ENCODE measurements around the gene MAG. TPM values are rescaled to one million over a fixed set of nuclear protein-coding genes. Genes with fewer than 3 reads are reported as not detected.
A peak's percentile ranks its signal among the peaks of the same experiment; 100 is the strongest.

Gene MAG
- total RNA-seq, 1 donor from 2014 or later = not detected

DNA sequence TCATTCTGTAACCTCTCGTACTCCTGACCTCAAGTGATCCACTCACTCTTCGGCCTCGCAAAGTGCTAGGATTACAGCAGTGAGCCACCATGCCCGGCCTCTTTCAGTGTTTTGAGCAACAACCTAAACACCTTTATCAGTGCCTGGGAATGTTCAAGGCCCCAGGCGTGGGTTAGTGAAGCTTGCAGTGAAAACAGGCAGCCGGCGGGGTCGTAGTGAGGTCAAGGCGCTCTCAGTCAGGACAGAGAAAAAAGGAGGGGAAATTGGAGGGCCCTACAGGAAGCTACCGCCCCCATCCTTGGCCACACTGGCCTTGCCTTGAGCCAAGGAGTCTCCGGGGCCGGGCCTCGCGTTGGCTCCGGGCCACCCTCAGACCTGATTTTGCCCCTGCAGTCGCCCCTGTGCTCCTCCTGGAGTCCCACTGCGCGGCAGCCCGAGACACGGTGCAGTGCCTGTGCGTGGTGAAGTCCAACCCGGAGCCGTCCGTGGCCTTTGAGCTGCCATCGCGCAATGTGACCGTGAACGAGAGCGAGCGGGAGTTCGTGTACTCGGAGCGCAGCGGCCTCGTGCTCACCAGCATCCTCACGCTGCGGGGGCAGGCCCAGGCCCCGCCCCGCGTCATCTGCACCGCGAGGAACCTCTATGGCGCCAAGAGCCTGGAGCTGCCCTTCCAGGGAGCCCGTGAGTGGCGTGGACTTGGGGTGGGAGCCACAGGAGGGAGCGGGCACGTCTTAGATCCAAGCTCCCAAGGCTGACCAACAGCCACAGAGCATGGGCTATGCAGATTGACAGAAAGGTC lies 17.7 kb downstream of the MAG start:
- H3K4me3 ChIP-seq = no peak overlapping the region

GRCh38 chr19:35310331-35310730 lies 18.4 kb downstream of the MAG start:
- no peak overlapping the region for H3K27ac ChIP-seq
- no peaks in the 10 kb centered on the region for H3K9me3 ChIP-seq
- DNase-seq (no peak), ATAC-seq (no peak)
- intact Hi-C loops (cut with DNase I) = no loop called here
- H3K27me3 ChIP-seq (ENCODE audit: low read depth) = peaks cover under 1% of the 10 kb centered on the region
- no peaks in the 10 kb centered on the region for H3K36me3 ChIP-seq
- H3K4me1 ChIP-seq = no peaks in the 10 kb centered on the region
- TF ChIP-seq, protein P1, sequence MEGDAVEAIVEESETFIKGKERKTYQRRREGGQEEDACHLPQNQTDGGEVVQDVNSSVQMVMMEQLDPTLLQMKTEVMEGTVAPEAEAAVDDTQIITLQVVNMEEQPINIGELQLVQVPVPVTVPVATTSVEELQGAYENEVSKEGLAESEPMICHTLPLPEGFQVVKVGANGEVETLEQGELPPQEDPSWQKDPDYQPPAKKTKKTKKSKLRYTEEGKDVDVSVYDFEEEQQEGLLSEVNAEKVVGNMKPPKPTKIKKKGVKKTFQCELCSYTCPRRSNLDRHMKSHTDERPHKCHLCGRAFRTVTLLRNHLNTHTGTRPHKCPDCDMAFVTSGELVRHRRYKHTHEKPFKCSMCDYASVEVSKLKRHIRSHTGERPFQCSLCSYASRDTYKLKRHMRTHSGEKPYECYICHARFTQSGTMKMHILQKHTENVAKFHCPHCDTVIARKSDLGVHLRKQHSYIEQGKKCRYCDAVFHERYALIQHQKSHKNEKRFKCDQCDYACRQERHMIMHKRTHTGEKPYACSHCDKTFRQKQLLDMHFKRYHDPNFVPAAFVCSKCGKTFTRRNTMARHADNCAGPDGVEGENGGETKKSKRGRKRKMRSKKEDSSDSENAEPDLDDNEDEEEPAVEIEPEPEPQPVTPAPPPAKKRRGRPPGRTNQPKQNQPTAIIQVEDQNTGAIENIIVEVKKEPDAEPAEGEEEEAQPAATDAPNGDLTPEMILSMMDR (IDR thresholded peaks at IDR 0.05) = no peak
- H3K4me3 ChIP-seq = no peak overlapping the region

More for the DNA sequence above, 17.7 kb downstream of the MAG start:
- Histone ChIP-seq H3K4me1 (no peaks in the 10 kb centered on the region), H3K36me3 (no peaks in the 10 kb centered on the region), H3K9me3 (no peaks in the 10 kb centered on the region), H3K27me3 (ENCODE audit: low read depth) (peaks cover 5% of the 10 kb centered on the region), H3K27ac (no peak overlapping the region)
- ATAC-seq (peak; percentile 40 to 84), DNase-seq (no peak)
- TF ChIP-seq, protein P1 (IDR thresholded peaks at IDR 0.05) = no peak
- intact Hi-C loops (cut with DNase I) = no loop called here

- Histone ChIP-seq H3K27me3 (ENCODE audit: low read depth) (no peaks in the 10 kb centered on the region), H3K4me1 (no peaks in the 10 kb centered on the region), H3K27ac (no peak overlapping the region), H3K36me3 (no peaks in the 10 kb centered on the region), H3K4me3 (no peak overlapping the region), H3K9me3 (no peaks in the 10 kb centered on the region)
- DNase-seq = no peak
- no peak for ATAC-seq
- intact Hi-C loops (cut with DNase I) = no loop called here
- TF ChIP-seq, protein P1 (IDR thresholded peaks at IDR 0.05) = no peak
These were observed 19.0 kb downstream of the MAG start for GRCh38 chr19:35310811-35311465.

DNA sequence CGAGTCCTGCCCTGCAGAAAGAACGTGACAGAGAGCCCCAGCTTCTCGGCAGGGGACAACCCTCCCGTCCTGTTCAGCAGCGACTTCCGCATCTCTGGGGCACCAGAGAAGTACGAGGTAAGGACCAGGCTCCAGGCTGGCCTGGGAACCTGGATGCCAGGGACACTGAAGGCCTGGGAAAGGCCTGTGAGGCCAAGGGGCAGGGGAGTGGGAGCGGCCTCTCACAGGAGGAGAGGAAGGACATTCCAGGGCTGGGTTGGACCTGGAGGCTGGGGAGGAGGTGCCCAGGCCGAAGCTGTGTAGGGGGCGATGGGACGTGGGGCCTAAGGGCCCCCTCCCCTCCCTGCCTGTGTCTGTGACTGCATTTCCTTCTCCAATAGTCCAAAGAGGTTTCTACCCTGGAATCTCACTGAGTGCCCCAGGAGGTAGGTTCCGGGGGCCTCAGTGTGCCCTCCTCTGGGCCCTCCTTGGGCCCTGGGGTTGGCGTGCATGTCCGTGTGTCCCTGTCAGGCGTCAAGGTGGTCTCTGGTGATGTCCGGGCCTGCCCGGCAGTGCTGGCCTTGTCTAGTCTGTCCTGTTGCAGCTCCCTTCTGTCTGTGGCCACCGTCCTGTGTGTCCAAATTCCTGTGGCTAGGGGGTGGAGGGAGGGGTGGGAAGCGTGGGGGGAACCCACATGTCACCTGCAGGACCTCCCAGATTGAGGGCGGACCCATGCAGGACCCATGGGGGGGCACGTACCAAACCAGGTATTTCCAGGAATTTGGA lies 20.1 kb downstream of the MAG start:
- ATAC-seq (peak; percentile 15 to 41), DNase-seq (no peak)
- Histone ChIP-seq H3K27ac (no peak overlapping the region), H3K36me3 (no peaks in the 10 kb centered on the region), H3K4me3 (no peak overlapping the region), H3K4me1 (peaks cover 2% of the 10 kb centered on the region), H3K9me3 (no peaks in the 10 kb centered on the region), H3K27me3 (ENCODE audit: low read depth) (no peaks in the 10 kb centered on the region)
- TF ChIP-seq, protein P1 (IDR thresholded peaks at IDR 0.05) = no peak
- intact Hi-C loops (cut with DNase I) = no loop called here

- H3K4me1 ChIP-seq = peaks cover 14% of the 10 kb centered on the region
- H3K36me3 ChIP-seq = no peaks in the 10 kb centered on the region
- no peaks in the 10 kb centered on the region for H3K27me3 ChIP-seq (ENCODE audit: low read depth)
- TF ChIP-seq, protein P1 (IDR thresholded peaks at IDR 0.05) = no peak
- no peak for DNase-seq
- no peaks in the 10 kb centered on the region for H3K9me3 ChIP-seq
- H3K4me3 ChIP-seq = no peak overlapping the region
- intact Hi-C loops (cut with DNase I) = no loop called here
- no peak overlapping the region for H3K27ac ChIP-seq
- ATAC-seq = no peak
These were observed 21.6 kb downstream of the MAG start for GRCh38 chr19:35313587-35313986.
